ENCODE data around the gene LRIG1.
A peak's percentile ranks its signal among the peaks of the same experiment; 100 is the strongest.

LRIG1 gene

GRCh38 chr3:66415867-66416428 is 84.9 kb downstream of the LRIG1 start:
- DNase-seq, result no peak

GRCh38 chr3:66414846-66415245 is 86.0 kb downstream of the LRIG1 start:
- DNase-seq, result no peak

- DNase-seq, result no peak
These were observed 87.6 kb downstream of the LRIG1 start for GRCh38 chr3:66413151-66413751.

GRCh38 chr3:66411961-66412887 is 88.6 kb downstream of the LRIG1 start:
- DNase-seq, result no peak

- DNase-seq, result no peak
These were observed 89.3 kb downstream of the LRIG1 start for GRCh38 chr3:66411474-66411873.

- no peak for DNase-seq
These were observed 89.8 kb downstream of the LRIG1 start for GRCh38 chr3:66410976-66411375.

- DNase-seq, result no peak
These were observed 90.8 kb downstream of the LRIG1 start for GRCh38 chr3:66409771-66410754.

- DNase-seq, result peak; percentile 78
These were observed 93.1 kb downstream of the LRIG1 start for GRCh38 chr3:66407611-66408218.

GRCh38 chr3:66406831-66407610 is 93.8 kb downstream of the LRIG1 start:
- no peak for DNase-seq

GRCh38 chr3:66406163-66406562 is 94.7 kb downstream of the LRIG1 start:
- no peak for DNase-seq

GRCh38 chr3:66405701-66406091 is 95.1 kb downstream of the LRIG1 start:
- DNase-seq, result no peak

GRCh38 chr3:66404903-66405700 is 95.7 kb downstream of the LRIG1 start:
- no peak for DNase-seq

- no peak for DNase-seq
These were observed 96.6 kb downstream of the LRIG1 start for GRCh38 chr3:66404197-66404596.

GRCh38 chr3:66403323-66403990 is 97.4 kb downstream of the LRIG1 start:
- DNase-seq, result no peak

- no peak for DNase-seq
These were observed 98.1 kb downstream of the LRIG1 start for GRCh38 chr3:66402596-66403290.

- no peak for DNase-seq
These were observed 98.9 kb downstream of the LRIG1 start for GRCh38 chr3:66401675-66402491.

- no peak for DNase-seq
These were observed 99.7 kb downstream of the LRIG1 start for GRCh38 chr3:66401157-66401550.

GRCh38 chr3:66400411-66401156 is 100.2 kb downstream of the LRIG1 start:
- no peak for DNase-seq
